ENCODE results near the gene CEACAM19. TPM values are rescaled to one million over a fixed set of nuclear protein-coding genes. Genes with fewer than 3 reads are reported as not detected.
"Not testable (repeated sequence)": the region's sequence is repeated elsewhere in the genome, so short reads cannot be mapped to it uniquely, and the experiment has no call there.

CEACAM19 gene
- 10 to 100 TPM in 1 of 4 donors, 1 to 10 TPM in 3; 5.7 to 11.7 (median 8.4) TPM for total RNA-seq

GRCh38 chr19:44671400-44671799, at the start of gene CEACAM19:
Gene CEACAM19, plus strand, starts transcription at chr19:44671482. Its CDS starts 450 bp downstream, at chr19:44671932.
- no peaks in the 10 kb centered on the region for H3K27me3 ChIP-seq
- TF ChIP-seq EP300 (IDR thresholded peaks at IDR 0.05) (no peak), POLR2AphosphoS5 (IDR thresholded peaks at IDR 0.05) (peak in 1 of 3 donors; percentile 51)
- no peaks in the 10 kb centered on the region for H3K36me3 ChIP-seq
- H3K27ac ChIP-seq: peak within 1 kb of the TSS; percentile 51
- H3K4me1 ChIP-seq: peaks cover 6% of the 10 kb centered on the region
- no peak for DNase-seq (ENCODE audit: low spot score in 2 of 2)
- WGBS: 64% methylated on average over 2 of the region's 2 CpGs
- no peaks in the 10 kb centered on the region for H3K9me3 ChIP-seq
- H3K4me3 ChIP-seq: no peak within 1 kb of the TSS

GRCh38 chr19:44623080-44623479, 48.2 kb upstream of the CEACAM19 start:
- DNase-seq (ENCODE audit: low spot score in 2 of 2): no peak
- Histone ChIP-seq H3K4me3 (no peak overlapping the region), H3K36me3 (no peaks in the 10 kb centered on the region), H3K4me1 (no peaks in the 10 kb centered on the region), H3K9me3 (no peaks in the 10 kb centered on the region), H3K27me3 (no peaks in the 10 kb centered on the region), H3K27ac (no peak overlapping the region)
- no peak for TF ChIP-seq CTCF (IDR thresholded peaks at IDR 0.05)
- no peak for TF ChIP-seq POLR2A (IDR thresholded peaks at IDR 0.05)
- TF ChIP-seq EP300 (IDR thresholded peaks at IDR 0.05): no peak
- no peak for TF ChIP-seq POLR2AphosphoS5 (IDR thresholded peaks at IDR 0.05)
- WGBS: 53% methylated on average over 5 of the region's 5 CpGs

- H3K27me3 ChIP-seq: no peaks in the 10 kb centered on the region
- TF ChIP-seq CTCF (IDR thresholded peaks at IDR 0.05) (no peak), POLR2A (IDR thresholded peaks at IDR 0.05) (no peak), EP300 (IDR thresholded peaks at IDR 0.05) (no peak), POLR2AphosphoS5 (IDR thresholded peaks at IDR 0.05) (no peak)
- 75% methylated on average over 4 of the region's 4 CpGs for WGBS
These were observed 47.7 kb upstream of the CEACAM19 start for GRCh38 chr19:44623626-44624025.

GRCh38 chr19:44624840-44625354, 46.4 kb upstream of the CEACAM19 start:
- no peak overlapping the region for H3K27ac ChIP-seq
- no peak for DNase-seq (ENCODE audit: low spot score in 2 of 2)

More at GRCh38 chr19:44623626-44624025, 47.7 kb upstream of the CEACAM19 start:
- Histone ChIP-seq H3K36me3 (no peaks in the 10 kb centered on the region), H3K4me3 (no peak overlapping the region), H3K27ac (no peak overlapping the region), H3K4me1 (no peaks in the 10 kb centered on the region), H3K9me3 (no peaks in the 10 kb centered on the region)
- DNase-seq (ENCODE audit: low spot score in 2 of 2): no peak

GRCh38 chr19:44625637-44626036, 45.6 kb upstream of the CEACAM19 start:
- H3K4me1 ChIP-seq; H3K4me3 ChIP-seq; DNase-seq (ENCODE audit: low spot score in 2 of 2); H3K9me3 ChIP-seq; H3K27me3 ChIP-seq; H3K36me3 ChIP-seq; H3K27ac ChIP-seq: not testable (repeated sequence)
- 93% methylated on average over 4 of the region's 4 CpGs for WGBS

More at GRCh38 chr19:44624840-44625354, 46.4 kb upstream of the CEACAM19 start:
- no peak for TF ChIP-seq POLR2A (IDR thresholded peaks at IDR 0.05)
- TF ChIP-seq CTCF (IDR thresholded peaks at IDR 0.05): no peak
- no peak for TF ChIP-seq POLR2AphosphoS5 (IDR thresholded peaks at IDR 0.05)
- TF ChIP-seq EP300 (IDR thresholded peaks at IDR 0.05): no peak
- no peaks in the 10 kb centered on the region for H3K4me1 ChIP-seq
- H3K27me3 ChIP-seq: no peaks in the 10 kb centered on the region
- no peaks in the 10 kb centered on the region for H3K9me3 ChIP-seq
- 98% methylated on average over 4 of the region's 4 CpGs for WGBS
- H3K36me3 ChIP-seq: no peaks in the 10 kb centered on the region
- no peak overlapping the region for H3K4me3 ChIP-seq

- WGBS: 33% methylated on average over 1 of the region's 1 CpG
- no peaks in the 10 kb centered on the region for H3K9me3 ChIP-seq
These were observed 45.1 kb upstream of the CEACAM19 start for GRCh38 chr19:44626048-44626624.

More at GRCh38 chr19:44626048-44626624, 45.1 kb upstream of the CEACAM19 start:
- Histone ChIP-seq H3K27me3 (no peaks in the 10 kb centered on the region), H3K27ac (no peak overlapping the region), H3K4me1 (no peaks in the 10 kb centered on the region), H3K36me3 (no peaks in the 10 kb centered on the region), H3K4me3 (no peak overlapping the region)
- no peak for TF ChIP-seq POLR2A (IDR thresholded peaks at IDR 0.05)
- TF ChIP-seq POLR2AphosphoS5 (IDR thresholded peaks at IDR 0.05): no peak
- TF ChIP-seq CTCF (IDR thresholded peaks at IDR 0.05): no peak
- TF ChIP-seq EP300 (IDR thresholded peaks at IDR 0.05): no peak
- DNase-seq (ENCODE audit: low spot score in 2 of 2): no peak

All from suprapubic skin (tissue), 4 donors.